HCT116 (cell line): ENCODE measurements around the gene IPCEF1. TPM values are rescaled to one million over a fixed set of nuclear protein-coding genes. Genes with fewer than 3 reads are reported as not detected.

ENCODE experiments used
- ATAC-seq: fragments of 200-7000 bp; cut with Tn5 transposase; 2 replicates; pipeline ENCODE4 v1.9.1; 2020; ENCODE audit warnings: mild to moderate bottlenecking, moderate library complexity
- BruUV-seq: library from RNA; stranded (reverse); fragments of 400-500 nt; replicated peaks from 2 replicates; lab custom pipeline; 2021; lab: Mats Ljungman, UMichigan
- CTCF ChIA-PET: fragments of 300-600 bp; sonication (Branson Sonifier 250); formaldehyde crosslinking; loops from one replicate; lab custom pipeline; 2021; ENCODE audit warnings: antibody characterized with exemption; lab: Charles Lee
- POLR2A ChIA-PET: fragments of 300-600, 350-600 bp; sonication (Branson Sonifier 250); formaldehyde crosslinking; loops from one replicate; lab custom pipeline; 2021; ENCODE audit warnings: antibody characterized with exemption; lab: Charles Lee
- RAD21 ChIA-PET, 2 experiments: fragments of 300-600 bp; sonication (Branson Sonifier 250); formaldehyde crosslinking; loops; one replicate each; lab custom pipeline; 2023; ENCODE audit warnings: low total read pairs in 2 of 2; ENCODE audit not compliant: uncharacterized antibody in 2 of 2, unreplicated experiment in 2 of 2, low non-redundant PET in 1 of 2; lab: Charles Lee
- DNase-seq: peaks from one replicate; pipeline ENCODE4 v3.0.0-alpha.2; 2010; ENCODE audit warnings: low read depth, low spot score
- H2AFZ ChIP-seq: fragments of 200-600 bp; shearing (Covaris generic), sonication (generic); 2 replicates; pipeline ENCODE4 v1.6.1; 2017; ENCODE audit warnings: low read depth, mixed run types, mixed read lengths, antibody characterized with exemption, low read length; ENCODE audit not compliant: poor library complexity, severe bottlenecking
- H3K27ac ChIP-seq: 2 replicates; pipeline ENCODE4 v1.5.1; 2012; ENCODE audit warnings: low read depth, low read length
- H3K27me3 ChIP-seq: fragments of 200-600 bp; sonication (generic); 2 replicates; pipeline ENCODE4 v1.6.1; 2016; ENCODE audit warnings: mixed run types, low read length, mixed read lengths; ENCODE audit not compliant: insufficient read depth
- H3K36me3 ChIP-seq, 2 experiments: fragments of 200-500 bp in 1 of 2; fragments of 200-600 bp in 1 of 2; sonication (Bioruptor generic) in 1 of 2; sonication (generic) in 1 of 2; 2 replicates each; pipeline versions ENCODE4 v1.5.1 to v1.6.1; 2014 to 2016; ENCODE audit warnings: low read length in 2 of 2, inconsistent platforms in 1 of 2, mixed read lengths in 1 of 2, mixed run types in 1 of 2; ENCODE audit not compliant: insufficient read depth in 2 of 2, control insufficient read depth in 1 of 2
- H3K4me1 ChIP-seq, 2 experiments: fragments of 200-600 bp in 1 of 2; sonication (generic) in 1 of 2; 2 replicates each; pipeline versions ENCODE4 v1.5.1 to v1.6.1; 2012 to 2017; ENCODE audit warnings: low read length in 2 of 2, inconsistent platforms in 1 of 2, mild to moderate bottlenecking in 1 of 2, mixed read lengths in 1 of 2, mixed run types in 1 of 2, moderate library complexity in 1 of 2; ENCODE audit not compliant: insufficient read depth in 2 of 2, control insufficient read depth in 1 of 2
- H3K4me2 ChIP-seq: fragments of 200-600 bp; sonication (generic); 2 replicates; pipeline ENCODE4 v1.6.1; 2017; ENCODE audit warnings: mixed run types, low read length, mixed read lengths
- H3K4me3 ChIP-seq, 2 experiments: fragments of 200-600 bp in 1 of 2; sonication (generic) in 1 of 2; replicated peaks in 1 of 2; 2 replicates each; pipeline ENCODE4 v1.5.1; 2011 to 2016; ENCODE audit warnings: low read length in 2 of 2, control low read depth in 1 of 2, low read depth in 1 of 2, mild to moderate bottlenecking in 1 of 2, mixed read lengths in 1 of 2, mixed run types in 1 of 2
- H3K79me2 ChIP-seq: fragments of 200-600 bp; sonication (generic); 2 replicates; pipeline ENCODE4 v1.6.1; 2017; ENCODE audit warnings: mild to moderate bottlenecking, mixed run types, low read length, moderate library complexity, mixed read lengths; ENCODE audit not compliant: insufficient read depth
- H3K9ac ChIP-seq: fragments of 200-600 bp; sonication (generic); 2 replicates; pipeline ENCODE4 v1.6.1; 2016; ENCODE audit warnings: low read length, mixed read lengths
- H3K9me2 ChIP-seq: fragments of 200-600 bp; sonication (generic), shearing (Covaris generic); 2 replicates; pipeline ENCODE4 v1.6.1; 2017; ENCODE audit warnings: mixed run types, mild to moderate bottlenecking, moderate library complexity; ENCODE audit not compliant: insufficient read depth
- H3K9me3 ChIP-seq, 2 experiments: fragments of 200-500 bp in 1 of 2; fragments of 200-600 bp in 1 of 2; sonication (Bioruptor generic) in 1 of 2; sonication (generic) in 1 of 2; 2 replicates each; pipeline ENCODE4 v1.6.1; 2014 to 2017; ENCODE audit warnings: low read length in 2 of 2, mixed read lengths in 2 of 2, inconsistent platforms in 1 of 2, low read depth in 1 of 2, mild to moderate bottlenecking in 1 of 2, mixed run types in 1 of 2, moderate library complexity in 1 of 2; ENCODE audit not compliant: control insufficient read depth in 1 of 2, insufficient read depth in 1 of 2
- H4K20me1 ChIP-seq: fragments of 200-600 bp; sonication (generic), shearing (Covaris generic); 2 replicates; pipeline ENCODE4 v1.6.1; 2017; ENCODE audit warnings: mixed run types, mild to moderate bottlenecking, moderate library complexity; ENCODE audit not compliant: insufficient read depth
- CEBPB ChIP-seq: IDR thresholded peaks from 2 replicates; pipeline ENCODE4 v1.6.1; 2012; ENCODE audit warnings: low read depth
- EGR1 ChIP-seq: IDR thresholded peaks from 2 replicates; pipeline ENCODE4 v1.6.1; 2012; ENCODE audit warnings: low read depth
- ELF1 ChIP-seq: IDR thresholded peaks from 2 replicates; pipeline ENCODE4 v1.6.1; 2012; ENCODE audit warnings: low read depth, borderline replicate concordance
- EZH2 ChIP-seq: fragments of 200-600 bp; sonication (generic); IDR thresholded peaks from 2 replicates; pipeline ENCODE4 v1.6.1; 2017; ENCODE audit warnings: antibody characterized with exemption, mixed run types
- EZH2phosphoT487 ChIP-seq: fragments of 200-600 bp; IDR thresholded peaks from 2 replicates; pipeline ENCODE4 v1.6.1; 2018; ENCODE audit warnings: antibody characterized with exemption, borderline replicate concordance
- JUND ChIP-seq: IDR thresholded peaks from 2 replicates; pipeline ENCODE4 v1.6.1; 2012
- MAX ChIP-seq: IDR thresholded peaks from 2 replicates; pipeline ENCODE4 v1.6.1; 2012
- POLR2A ChIP-seq: IDR thresholded peaks from 2 replicates; pipeline ENCODE4 v1.7.0; 2011; ENCODE audit warnings: borderline replicate concordance; ENCODE audit not compliant: insufficient read depth, insufficient read length; ENCODE audit errors: extremely low read depth
- RAD21 ChIP-seq: IDR thresholded peaks from 2 replicates; pipeline ENCODE4 v1.6.1; 2012; ENCODE audit warnings: low read depth, mild to moderate bottlenecking
- TCF7L2 ChIP-seq: IDR thresholded peaks from 2 replicates; pipeline ENCODE4 v1.7.0; 2011; ENCODE audit warnings: borderline replicate concordance, inconsistent platforms; ENCODE audit not compliant: insufficient read depth, insufficient read length; ENCODE audit errors: extremely low read depth
- YY1 ChIP-seq: IDR thresholded peaks from 2 replicates; pipeline ENCODE4 v1.6.1; 2011; ENCODE audit warnings: low read length, low read depth, moderate library complexity, mild to moderate bottlenecking; ENCODE audit not compliant: insufficient replicate concordance; ENCODE audit errors: extremely low read depth
- ZBTB33 ChIP-seq: IDR thresholded peaks from 2 replicates; pipeline ENCODE4 v1.6.1; 2011; ENCODE audit warnings: mild to moderate bottlenecking, low read length, moderate library complexity; ENCODE audit not compliant: insufficient replicate concordance; ENCODE audit errors: extremely low read depth
- ZNF274 ChIP-seq: fragments of 200-500 bp; sonication (Bioruptor generic); IDR thresholded peaks from 2 replicates; pipeline ENCODE4 v1.6.1; 2014; ENCODE audit warnings: mild to moderate bottlenecking, low read depth, low read length, inconsistent platforms
- intact Hi-C: fragments of 100-400 bp; cut with micrococcal nuclease; formaldehyde crosslinking; loops from 2 replicates; pipeline ENCODE4 v1.10.0; 2022
- total RNA-seq: library from RNA; stranded (reverse); gene quantifications from one replicate; pipeline ENCODE4 v1.2.1, GENCODE V29; 2021; ENCODE audit not compliant: unreplicated experiment
- TF ChIP-seq, protein P1 (sequence below): IDR thresholded peaks from 2 replicates; pipeline ENCODE4 v1.6.1; 2012
- TF ChIP-seq, protein P2 (sequence below), 3 experiments: fragments of 200-600 bp in 1 of 3; sonication (generic) in 1 of 3; IDR thresholded peaks in 2 of 3; conservative IDR thresholded peaks in 1 of 3; 2 replicates each; pipeline ENCODE4 v1.5.1; 2012 to 2017; ENCODE audit warnings: low read depth in 2 of 3, low read length in 2 of 3, antibody characterized with exemption in 1 of 3, borderline replicate concordance in 1 of 3, control low read depth in 1 of 3, mild to moderate bottlenecking in 1 of 3, mixed read lengths in 1 of 3, mixed run types in 1 of 3, moderate library complexity in 1 of 3; ENCODE audit not compliant: insufficient read depth in 1 of 3
- TF ChIP-seq, protein P3 (sequence below): IDR thresholded peaks from 2 replicates; pipeline ENCODE4 v1.6.1; 2012; ENCODE audit warnings: low read depth

Gene IPCEF1
- total RNA-seq, 1 experiment from 2014 or later: 0.32 TPM

GRCh38 chr6:154373971-154374370 lies 17.4 kb upstream of the IPCEF1 start:
- RAD21 ChIA-PET: no interaction called here
- Histone ChIP-seq H4K20me1 (no peaks in the 10 kb centered on the region), H3K9ac (no peak overlapping the region), H3K9me3 (no peaks in the 10 kb centered on the region), H3K36me3 (no peaks in the 10 kb centered on the region), H2AFZ (no peak overlapping the region), H3K4me1 (no peaks in the 10 kb centered on the region), H3K4me3 (no peak overlapping the region), H3K9me2 (no peaks in the 10 kb centered on the region), H3K79me2 (no peaks in the 10 kb centered on the region), H3K27me3 (no peaks in the 10 kb centered on the region), H3K4me2 (no peak overlapping the region), H3K27ac (no peak overlapping the region)
- ATAC-seq: no peak
- CTCF ChIA-PET: no interaction called here
- no TSS peak for BruUV-seq
- TF ChIP-seq ELF1 (no peak), RAD21 (no peak), ZNF274 (no peak), YY1 (no peak), EZH2 (no peak), ZBTB33 (no peak), EGR1 (no peak), JUND (no peak), TCF7L2 (no peak), MAX (no peak), POLR2A (no peak), EZH2phosphoT487 (no peak), CEBPB (no peak)
- TF ChIP-seq, protein P1, sequence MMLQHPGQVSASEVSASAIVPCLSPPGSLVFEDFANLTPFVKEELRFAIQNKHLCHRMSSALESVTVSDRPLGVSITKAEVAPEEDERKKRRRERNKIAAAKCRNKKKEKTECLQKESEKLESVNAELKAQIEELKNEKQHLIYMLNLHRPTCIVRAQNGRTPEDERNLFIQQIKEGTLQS: no peak
- TF ChIP-seq, protein P2, sequence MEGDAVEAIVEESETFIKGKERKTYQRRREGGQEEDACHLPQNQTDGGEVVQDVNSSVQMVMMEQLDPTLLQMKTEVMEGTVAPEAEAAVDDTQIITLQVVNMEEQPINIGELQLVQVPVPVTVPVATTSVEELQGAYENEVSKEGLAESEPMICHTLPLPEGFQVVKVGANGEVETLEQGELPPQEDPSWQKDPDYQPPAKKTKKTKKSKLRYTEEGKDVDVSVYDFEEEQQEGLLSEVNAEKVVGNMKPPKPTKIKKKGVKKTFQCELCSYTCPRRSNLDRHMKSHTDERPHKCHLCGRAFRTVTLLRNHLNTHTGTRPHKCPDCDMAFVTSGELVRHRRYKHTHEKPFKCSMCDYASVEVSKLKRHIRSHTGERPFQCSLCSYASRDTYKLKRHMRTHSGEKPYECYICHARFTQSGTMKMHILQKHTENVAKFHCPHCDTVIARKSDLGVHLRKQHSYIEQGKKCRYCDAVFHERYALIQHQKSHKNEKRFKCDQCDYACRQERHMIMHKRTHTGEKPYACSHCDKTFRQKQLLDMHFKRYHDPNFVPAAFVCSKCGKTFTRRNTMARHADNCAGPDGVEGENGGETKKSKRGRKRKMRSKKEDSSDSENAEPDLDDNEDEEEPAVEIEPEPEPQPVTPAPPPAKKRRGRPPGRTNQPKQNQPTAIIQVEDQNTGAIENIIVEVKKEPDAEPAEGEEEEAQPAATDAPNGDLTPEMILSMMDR (IDR thresholded peaks at IDR 0.05 in 2 of 3, conservative IDR thresholded peaks at IDR 0.05 in 1 of 3; ENCODE audit: borderline replicate concordance in 1 of 3, insufficient read depth in 1 of 3, low read depth in 2 of 3, low read length in 2 of 3): no peak
- TF ChIP-seq, protein P3, sequence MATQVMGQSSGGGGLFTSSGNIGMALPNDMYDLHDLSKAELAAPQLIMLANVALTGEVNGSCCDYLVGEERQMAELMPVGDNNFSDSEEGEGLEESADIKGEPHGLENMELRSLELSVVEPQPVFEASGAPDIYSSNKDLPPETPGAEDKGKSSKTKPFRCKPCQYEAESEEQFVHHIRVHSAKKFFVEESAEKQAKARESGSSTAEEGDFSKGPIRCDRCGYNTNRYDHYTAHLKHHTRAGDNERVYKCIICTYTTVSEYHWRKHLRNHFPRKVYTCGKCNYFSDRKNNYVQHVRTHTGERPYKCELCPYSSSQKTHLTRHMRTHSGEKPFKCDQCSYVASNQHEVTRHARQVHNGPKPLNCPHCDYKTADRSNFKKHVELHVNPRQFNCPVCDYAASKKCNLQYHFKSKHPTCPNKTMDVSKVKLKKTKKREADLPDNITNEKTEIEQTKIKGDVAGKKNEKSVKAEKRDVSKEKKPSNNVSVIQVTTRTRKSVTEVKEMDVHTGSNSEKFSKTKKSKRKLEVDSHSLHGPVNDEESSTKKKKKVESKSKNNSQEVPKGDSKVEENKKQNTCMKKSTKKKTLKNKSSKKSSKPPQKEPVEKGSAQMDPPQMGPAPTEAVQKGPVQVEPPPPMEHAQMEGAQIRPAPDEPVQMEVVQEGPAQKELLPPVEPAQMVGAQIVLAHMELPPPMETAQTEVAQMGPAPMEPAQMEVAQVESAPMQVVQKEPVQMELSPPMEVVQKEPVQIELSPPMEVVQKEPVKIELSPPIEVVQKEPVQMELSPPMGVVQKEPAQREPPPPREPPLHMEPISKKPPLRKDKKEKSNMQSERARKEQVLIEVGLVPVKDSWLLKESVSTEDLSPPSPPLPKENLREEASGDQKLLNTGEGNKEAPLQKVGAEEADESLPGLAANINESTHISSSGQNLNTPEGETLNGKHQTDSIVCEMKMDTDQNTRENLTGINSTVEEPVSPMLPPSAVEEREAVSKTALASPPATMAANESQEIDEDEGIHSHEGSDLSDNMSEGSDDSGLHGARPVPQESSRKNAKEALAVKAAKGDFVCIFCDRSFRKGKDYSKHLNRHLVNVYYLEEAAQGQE: no peak
- intact Hi-C loops: no loop called here
- no peak for DNase-seq
- POLR2A ChIA-PET: no interaction called here
